Panc1 (cell line): ENCODE results near the gene VPS11.

Source experiments
- CTCF ChIP-seq: fragments of 450-650 bp; IDR thresholded peaks from 2 replicates; pipeline ENCODE4 v1.5.1; 2017; ENCODE audit warnings: mild to moderate bottlenecking
- POLR2AphosphoS5 ChIP-seq: IDR thresholded peaks from 2 replicates; pipeline ENCODE4 v1.6.1; 2012; ENCODE audit warnings: mild to moderate bottlenecking, low read depth, low read length, moderate library complexity
- SIN3A ChIP-seq: IDR thresholded peaks from 2 replicates; pipeline ENCODE4 v1.6.1; 2012; ENCODE audit warnings: low read depth, mild to moderate bottlenecking, low read length, moderate library complexity, borderline replicate concordance; ENCODE audit not compliant: insufficient read depth

- TF ChIP-seq CTCF = no peak
- TF ChIP-seq POLR2AphosphoS5 = no peak
- TF ChIP-seq SIN3A = no peak
Measured at GRCh38 chr11:119116235-119116594, 48.6 kb downstream of the VPS11 start.
